Neural cell (in vitro differentiated cells): ENCODE measurements around the gene TMEM94. TPM values are rescaled to one million over a fixed set of nuclear protein-coding genes. Genes with fewer than 3 reads are reported as not detected.

Source experiments
- H2AFZ ChIP-seq: fragments of 200-600, 300-800 bp; sonication (generic), shearing (Covaris generic); 2 replicates; pipeline ENCODE4 v1.6.0; 2014; ENCODE audit warnings: low read depth, mild to moderate bottlenecking, antibody characterized with exemption, low read length, moderate library complexity
- H3F3A ChIP-seq: fragments of 200-600 bp; shearing (Covaris generic); 2 replicates; pipeline ENCODE4 v1.6.1; 2016; ENCODE audit warnings: mild to moderate bottlenecking, moderate library complexity, mixed read lengths, antibody characterized with exemption, low read length; ENCODE audit not compliant: insufficient read depth, poor library complexity, severe bottlenecking
- H3K27ac ChIP-seq: fragments of 200-600, 300-800 bp; sonication (generic), shearing (Covaris generic); 2 replicates; pipeline ENCODE4 v1.5.1; 2014; ENCODE audit warnings: mild to moderate bottlenecking, low read length, moderate library complexity
- H3K27me3 ChIP-seq: fragments of 300-800, 200-600 bp; sonication (generic), shearing (Covaris generic); 2 replicates; pipeline ENCODE4 v1.6.0; 2014; ENCODE audit warnings: mild to moderate bottlenecking, low read depth, low read length, moderate library complexity; ENCODE audit not compliant: insufficient read depth
- H3K36me3 ChIP-seq: fragments of 300-800, 200-600 bp; sonication (generic), shearing (Covaris generic); 2 replicates; pipeline ENCODE4 v1.5.1; 2014; ENCODE audit warnings: mild to moderate bottlenecking, antibody characterized with exemption, low read length, moderate library complexity; ENCODE audit not compliant: insufficient read depth
- H3K4me2 ChIP-seq: fragments of 300-800, 200-600 bp; sonication (generic), shearing (Covaris generic); 2 replicates; pipeline ENCODE4 v1.6.0; 2014; ENCODE audit warnings: mild to moderate bottlenecking, low read length
- H3K4me3 ChIP-seq: fragments of 300-800, 200-600 bp; sonication (generic), shearing (Covaris generic); 2 replicates; pipeline ENCODE4 v1.5.1; 2014; ENCODE audit warnings: mild to moderate bottlenecking, low read length, moderate library complexity
- H3K79me2 ChIP-seq: fragments of 200-600 bp; shearing (Covaris generic); replicated peaks from 2 replicates; pipeline ENCODE4 v1.6.0; 2014; ENCODE audit warnings: mild to moderate bottlenecking, low read length, moderate library complexity; ENCODE audit not compliant: insufficient read depth
- H3K9ac ChIP-seq: fragments of 300-800, 200-600 bp; sonication (generic), shearing (Covaris generic); 2 replicates; pipeline ENCODE4 v1.6.1; 2016; ENCODE audit warnings: mild to moderate bottlenecking, low read length, mixed read lengths
- H3K9me2 ChIP-seq: fragments of 200-600 bp; shearing (Covaris generic); 2 replicates; pipeline ENCODE4 v1.6.1; 2016; ENCODE audit warnings: mild to moderate bottlenecking, low read length, mixed read lengths; ENCODE audit not compliant: insufficient read depth
- H3K9me3 ChIP-seq: fragments of 200-600, 300-800 bp; sonication (generic), shearing (Covaris generic); 2 replicates; pipeline ENCODE4 v1.6.1; 2016; ENCODE audit warnings: mild to moderate bottlenecking, mixed run types, low read length, moderate library complexity, mixed read lengths
- H4K20me1 ChIP-seq: fragments of 200-600 bp; shearing (Covaris generic); 2 replicates; pipeline ENCODE4 v1.6.1; 2016; ENCODE audit warnings: mild to moderate bottlenecking, mixed run types; ENCODE audit not compliant: insufficient read depth
- EP300 ChIP-seq: fragments of 450-650 bp; conservative IDR thresholded peaks from 2 replicates; pipeline ENCODE4 v1.6.1; 2014; ENCODE audit warnings: antibody characterized with exemption, mild to moderate bottlenecking, moderate library complexity; ENCODE audit not compliant: poor library complexity, severe bottlenecking
- EZH2 ChIP-seq: fragments of 200-600, 300-800 bp; shearing (Covaris generic), sonication (generic); IDR thresholded peaks from 2 replicates; pipeline ENCODE4 v1.6.1; 2014; ENCODE audit warnings: antibody characterized with exemption, low read length, borderline replicate concordance, mild to moderate bottlenecking; ENCODE audit not compliant: insufficient read depth, poor library complexity, severe bottlenecking
- MXI1 ChIP-seq: fragments of 450-650 bp; conservative IDR thresholded peaks from 2 replicates; pipeline ENCODE4 v1.6.1; 2014; ENCODE audit warnings: antibody characterized with exemption, mild to moderate bottlenecking; ENCODE audit not compliant: poor library complexity, severe bottlenecking
- POLR2AphosphoS5 ChIP-seq: IDR thresholded peaks from 2 replicates; pipeline ENCODE4 v1.6.1; 2012
- RAD21 ChIP-seq: fragments of 450-650 bp; conservative IDR thresholded peaks from 2 replicates; pipeline ENCODE4 v1.6.1; 2014; ENCODE audit warnings: antibody characterized with exemption, mild to moderate bottlenecking, moderate library complexity
- SMC3 ChIP-seq: fragments of 450-650 bp; conservative IDR thresholded peaks from 2 replicates; pipeline ENCODE4 v1.6.1; 2014; ENCODE audit warnings: antibody characterized with exemption, mild to moderate bottlenecking, moderate library complexity; ENCODE audit not compliant: poor library complexity
- TAF1 ChIP-seq: IDR thresholded peaks from 2 replicates; pipeline ENCODE4 v1.6.1; 2012; ENCODE audit warnings: low read depth
- polyA plus RNA-seq: library from polyadenylated mRNA; depleted of rRNA; stranded (reverse); fragments of >200 nt; gene quantifications from 2 replicates; pipeline ENCODE4 v1.2.3, GENCODE V29; 2014
- small RNA-seq, 3 experiments: library from RNA; depleted of rRNA; stranded (forward); fragments of <200 nt; gene quantifications; one replicate each; pipeline ENCODE3, GENCODE V24; 2012
- TF ChIP-seq, protein P1 (sequence below): IDR thresholded peaks from 2 replicates; pipeline ENCODE4 v1.6.1; 2012; ENCODE audit warnings: borderline replicate concordance
- TF ChIP-seq, protein P2 (sequence below): fragments of 450-650 bp; IDR thresholded peaks from 2 replicates; pipeline ENCODE4 v1.5.1; 2014; ENCODE audit warnings: antibody characterized with exemption, mild to moderate bottlenecking, moderate library complexity; ENCODE audit not compliant: poor library complexity, severe bottlenecking

The TMEM94 gene
- polyA plus RNA-seq, 1 donor from 2014 or later = 37.0 TPM

DNA sequence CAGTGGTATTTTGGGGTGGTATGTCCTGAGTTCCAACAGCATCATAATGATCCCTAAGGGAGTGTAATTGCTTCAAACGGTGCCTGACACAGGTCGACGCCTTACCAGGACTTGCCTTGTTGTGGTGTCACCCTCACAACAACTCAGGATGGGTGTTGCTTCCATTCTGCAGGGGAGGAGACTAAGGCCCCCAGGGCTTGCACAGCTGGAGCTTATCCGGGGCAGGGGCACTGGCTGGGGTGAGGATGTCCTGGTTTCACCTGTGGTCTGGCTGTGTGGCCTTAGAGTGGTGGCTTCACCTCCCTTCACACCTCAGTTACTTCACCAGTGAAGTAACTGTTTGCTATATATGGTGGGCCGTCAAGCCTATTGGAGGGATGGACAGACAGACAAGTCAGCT lies 92.4 kb downstream of the TMEM94 start:
- Histone ChIP-seq H3K9ac (no peak overlapping the region), H3K4me2 (no peak overlapping the region), H3K9me2 (no peaks in the 10 kb centered on the region)

More for the DNA sequence above, 92.4 kb downstream of the TMEM94 start:
- Histone ChIP-seq H3K9me3 (no peaks in the 10 kb centered on the region), H3K4me3 (no peak overlapping the region), H2AFZ (no peak overlapping the region), H3K27me3 (no peaks in the 10 kb centered on the region), H3K79me2 (no peaks in the 10 kb centered on the region), H4K20me1 (no peaks in the 10 kb centered on the region), H3K36me3 (no peaks in the 10 kb centered on the region), H3F3A (no peaks in the 10 kb centered on the region), H3K27ac (no peak overlapping the region)
- TF ChIP-seq, protein P1, sequence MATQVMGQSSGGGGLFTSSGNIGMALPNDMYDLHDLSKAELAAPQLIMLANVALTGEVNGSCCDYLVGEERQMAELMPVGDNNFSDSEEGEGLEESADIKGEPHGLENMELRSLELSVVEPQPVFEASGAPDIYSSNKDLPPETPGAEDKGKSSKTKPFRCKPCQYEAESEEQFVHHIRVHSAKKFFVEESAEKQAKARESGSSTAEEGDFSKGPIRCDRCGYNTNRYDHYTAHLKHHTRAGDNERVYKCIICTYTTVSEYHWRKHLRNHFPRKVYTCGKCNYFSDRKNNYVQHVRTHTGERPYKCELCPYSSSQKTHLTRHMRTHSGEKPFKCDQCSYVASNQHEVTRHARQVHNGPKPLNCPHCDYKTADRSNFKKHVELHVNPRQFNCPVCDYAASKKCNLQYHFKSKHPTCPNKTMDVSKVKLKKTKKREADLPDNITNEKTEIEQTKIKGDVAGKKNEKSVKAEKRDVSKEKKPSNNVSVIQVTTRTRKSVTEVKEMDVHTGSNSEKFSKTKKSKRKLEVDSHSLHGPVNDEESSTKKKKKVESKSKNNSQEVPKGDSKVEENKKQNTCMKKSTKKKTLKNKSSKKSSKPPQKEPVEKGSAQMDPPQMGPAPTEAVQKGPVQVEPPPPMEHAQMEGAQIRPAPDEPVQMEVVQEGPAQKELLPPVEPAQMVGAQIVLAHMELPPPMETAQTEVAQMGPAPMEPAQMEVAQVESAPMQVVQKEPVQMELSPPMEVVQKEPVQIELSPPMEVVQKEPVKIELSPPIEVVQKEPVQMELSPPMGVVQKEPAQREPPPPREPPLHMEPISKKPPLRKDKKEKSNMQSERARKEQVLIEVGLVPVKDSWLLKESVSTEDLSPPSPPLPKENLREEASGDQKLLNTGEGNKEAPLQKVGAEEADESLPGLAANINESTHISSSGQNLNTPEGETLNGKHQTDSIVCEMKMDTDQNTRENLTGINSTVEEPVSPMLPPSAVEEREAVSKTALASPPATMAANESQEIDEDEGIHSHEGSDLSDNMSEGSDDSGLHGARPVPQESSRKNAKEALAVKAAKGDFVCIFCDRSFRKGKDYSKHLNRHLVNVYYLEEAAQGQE = no peak
- TF ChIP-seq RAD21 (no peak), TAF1 (no peak), POLR2AphosphoS5 (no peak), EP300 (no peak), EZH2 (no peak), SMC3 (no peak), MXI1 (no peak)
- TF ChIP-seq, protein P2, sequence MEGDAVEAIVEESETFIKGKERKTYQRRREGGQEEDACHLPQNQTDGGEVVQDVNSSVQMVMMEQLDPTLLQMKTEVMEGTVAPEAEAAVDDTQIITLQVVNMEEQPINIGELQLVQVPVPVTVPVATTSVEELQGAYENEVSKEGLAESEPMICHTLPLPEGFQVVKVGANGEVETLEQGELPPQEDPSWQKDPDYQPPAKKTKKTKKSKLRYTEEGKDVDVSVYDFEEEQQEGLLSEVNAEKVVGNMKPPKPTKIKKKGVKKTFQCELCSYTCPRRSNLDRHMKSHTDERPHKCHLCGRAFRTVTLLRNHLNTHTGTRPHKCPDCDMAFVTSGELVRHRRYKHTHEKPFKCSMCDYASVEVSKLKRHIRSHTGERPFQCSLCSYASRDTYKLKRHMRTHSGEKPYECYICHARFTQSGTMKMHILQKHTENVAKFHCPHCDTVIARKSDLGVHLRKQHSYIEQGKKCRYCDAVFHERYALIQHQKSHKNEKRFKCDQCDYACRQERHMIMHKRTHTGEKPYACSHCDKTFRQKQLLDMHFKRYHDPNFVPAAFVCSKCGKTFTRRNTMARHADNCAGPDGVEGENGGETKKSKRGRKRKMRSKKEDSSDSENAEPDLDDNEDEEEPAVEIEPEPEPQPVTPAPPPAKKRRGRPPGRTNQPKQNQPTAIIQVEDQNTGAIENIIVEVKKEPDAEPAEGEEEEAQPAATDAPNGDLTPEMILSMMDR = no peak

Small RNA genes lying within 50 kb of the gene (small RNA-seq; reads per million reads assigned to genes)
- gene RF00019 (0 to 1.2 (median 0) reads per million in 3 experiments), gene RNU6-938P (0 reads per million in 3 experiments)

Other genes with a start within 250 kb of the TMEM94 start
- 15.7 and 19.6 TPM in 2 replicates for gene GGA3, start 195.0 kb upstream of the TMEM94 start, polyA plus RNA-seq
- gene MRPS7, start 194.8 kb upstream of the TMEM94 start, polyA plus RNA-seq = 50.6 and 63.3 TPM in 2 replicates
- gene MIF4GD, start 185.4 kb upstream of the TMEM94 start, polyA plus RNA-seq = 27.7 and 35.2 TPM in 2 replicates
- 9.6 and 13.8 TPM in 2 replicates for gene SLC25A19, start 167.2 kb upstream of the TMEM94 start, polyA plus RNA-seq
- gene GRB2, start 51.0 kb upstream of the TMEM94 start, polyA plus RNA-seq = 134 and 150 TPM in 2 replicates
- 2.8 and 4.2 TPM in 2 replicates for gene CASKIN2, start 58.9 kb downstream of the TMEM94 start, polyA plus RNA-seq
- 32.2 and 37.7 TPM in 2 replicates for gene TSEN54, start 59.9 kb downstream of the TMEM94 start, polyA plus RNA-seq
- gene LLGL2, start 69.1 kb downstream of the TMEM94 start, polyA plus RNA-seq = 0.95 and 4.2 TPM in 2 replicates
- 2.4 and 7.2 TPM in 2 replicates for gene MYO15B, start 131.2 kb downstream of the TMEM94 start, polyA plus RNA-seq
- 0.59 TPM in 1 of 2 replicates, not detected in the other for gene SMIM5, start 176.8 kb downstream of the TMEM94 start, polyA plus RNA-seq
- gene RECQL5, start 210.5 kb downstream of the TMEM94 start, polyA plus RNA-seq = 9.6 and 15.7 TPM in 2 replicates
- gene SAP30BP, start 210.7 kb downstream of the TMEM94 start, polyA plus RNA-seq = 129 and 156 TPM in 2 replicates